ENCODE results near the gene KSR1.
"Not testable (repeated sequence)": the region's sequence is repeated elsewhere in the genome, so short reads cannot be mapped to it uniquely, and the experiment has no call there.

KSR1 gene

GRCh38 chr17:27455236-27455913 is 873 bp upstream of the KSR1 start:
- DNase-seq = no peak

DNA sequence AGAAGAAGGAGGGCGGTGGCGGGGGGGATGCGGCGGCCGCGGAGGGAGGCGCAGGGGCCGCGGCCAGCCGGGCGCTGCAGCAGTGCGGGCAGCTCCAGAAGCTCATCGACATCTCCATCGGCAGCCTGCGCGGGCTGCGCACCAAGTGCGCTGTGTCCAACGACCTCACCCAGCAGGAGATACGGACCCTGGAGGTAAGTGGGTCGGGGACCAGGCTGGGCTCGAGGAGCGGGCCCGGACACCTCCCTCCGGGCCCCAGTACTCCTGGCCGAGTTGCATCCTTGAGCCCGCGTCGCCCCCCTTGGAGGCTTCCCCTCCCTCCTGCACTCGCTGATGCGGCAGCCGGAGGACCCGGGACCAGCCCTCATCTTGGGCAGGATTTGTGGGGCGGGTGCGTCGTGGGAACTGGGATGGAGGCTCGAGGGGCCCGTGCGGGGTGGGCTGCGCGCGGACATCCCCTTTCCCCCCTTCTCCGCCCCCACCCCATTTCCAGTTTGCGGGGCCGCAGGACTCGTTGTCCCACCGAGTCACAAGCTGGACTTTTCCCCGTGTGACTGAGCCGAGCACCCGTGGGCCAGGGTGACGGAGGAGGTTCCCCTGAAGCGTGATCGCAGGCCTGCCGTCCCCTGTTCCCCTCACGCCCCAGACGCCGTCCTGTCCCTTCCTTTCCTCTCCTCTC is 572 bp downstream of the KSR1 start:
- no peak for DNase-seq

DNA sequence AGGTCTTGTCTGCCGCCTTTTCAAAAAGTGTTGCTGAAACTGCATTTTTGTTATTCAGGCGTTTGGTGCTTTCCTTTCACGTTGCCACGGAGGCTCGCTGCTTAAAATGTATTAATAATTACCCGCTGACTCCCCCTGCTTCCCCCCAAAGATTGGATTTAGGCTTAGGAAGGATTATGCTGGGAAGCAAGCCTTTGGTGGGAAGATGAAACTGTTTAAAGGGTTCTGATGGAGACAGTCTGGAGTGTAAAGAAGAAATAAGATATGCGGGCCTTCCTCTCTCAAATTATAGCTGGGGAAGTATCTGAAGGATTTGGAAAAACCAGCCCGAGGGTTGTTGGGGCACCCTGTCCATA is 1.1 kb downstream of the KSR1 start:
- no peak for DNase-seq

DNA sequence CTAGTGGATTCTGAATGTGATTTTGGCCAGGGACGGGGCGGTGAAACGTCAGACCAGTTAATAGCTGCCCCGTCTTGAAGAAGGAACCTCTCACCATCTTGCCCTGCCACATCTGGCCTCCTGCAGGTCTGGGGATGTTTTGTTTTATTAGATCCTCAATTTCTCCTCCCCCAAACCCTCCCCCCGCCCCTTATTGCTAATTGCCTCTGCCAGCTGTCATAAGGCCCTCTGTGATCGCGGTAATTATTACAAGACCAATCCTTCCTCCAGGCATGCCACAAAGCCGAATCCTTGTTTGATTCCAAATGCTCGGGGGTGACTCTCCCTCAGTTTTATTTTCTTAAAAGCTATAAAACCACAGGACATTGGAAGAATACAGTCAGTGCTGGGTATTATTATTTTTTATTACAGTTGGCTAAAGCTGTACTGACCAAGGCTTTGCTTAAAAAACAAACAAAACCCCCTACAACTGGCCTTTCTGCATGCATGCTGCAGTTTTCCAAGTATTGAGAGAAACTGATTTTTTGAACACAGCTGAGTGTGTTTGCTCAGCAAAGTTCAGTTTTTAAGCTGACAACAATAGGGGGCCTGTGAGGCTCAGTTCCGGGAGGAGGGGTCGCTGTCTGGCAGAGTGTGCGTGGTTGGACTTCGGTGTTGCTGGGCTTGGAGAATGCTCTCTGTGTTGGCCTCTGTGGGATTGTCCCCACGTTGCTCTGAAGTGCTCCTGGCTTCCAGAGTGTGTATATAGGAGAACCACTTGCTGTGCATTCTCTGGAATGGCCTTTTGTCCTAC is 1.7 kb downstream of the KSR1 start:
- DNase-seq = peak; percentile 53

DNA sequence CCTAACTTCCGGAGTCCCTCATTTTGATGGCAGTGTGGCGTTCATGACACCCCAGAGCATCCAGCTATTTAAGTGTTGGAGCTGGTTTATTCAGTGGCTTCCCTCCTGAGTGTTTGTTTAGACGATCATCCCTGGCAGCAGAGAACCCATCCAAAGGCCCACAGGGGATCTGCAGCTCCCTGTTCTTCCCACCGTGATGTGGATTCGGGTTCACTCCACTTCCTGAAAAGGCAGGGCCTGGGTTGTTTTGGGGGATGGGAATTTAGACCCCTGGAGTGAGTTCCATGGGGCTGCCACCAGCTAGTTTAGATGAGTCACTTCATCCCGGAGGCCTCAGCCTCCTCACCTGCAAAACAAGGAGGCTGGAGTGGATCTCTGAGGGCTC is 2.3 kb downstream of the KSR1 start:
- no peak for DNase-seq

DNA sequence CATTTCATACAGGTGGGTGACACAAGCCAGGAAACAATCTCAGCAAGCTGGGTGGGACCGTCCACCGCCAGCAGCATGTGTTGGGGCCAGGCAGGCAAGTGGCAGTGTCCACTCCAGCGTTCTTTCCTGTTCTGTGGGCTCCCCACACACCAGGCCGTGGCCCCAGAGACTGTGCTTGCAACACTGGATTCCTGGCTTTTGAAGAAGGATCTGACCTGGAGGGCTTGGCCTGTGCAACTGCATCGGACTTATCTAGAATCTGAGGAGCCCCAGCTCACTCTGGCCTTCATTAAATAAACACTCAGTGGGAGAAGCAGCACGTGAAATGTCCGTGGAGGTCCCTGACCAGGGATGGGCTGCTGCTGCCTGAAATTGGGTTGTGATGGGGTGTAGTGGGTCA is 3.2 kb downstream of the KSR1 start:
- no peak for DNase-seq

DNA sequence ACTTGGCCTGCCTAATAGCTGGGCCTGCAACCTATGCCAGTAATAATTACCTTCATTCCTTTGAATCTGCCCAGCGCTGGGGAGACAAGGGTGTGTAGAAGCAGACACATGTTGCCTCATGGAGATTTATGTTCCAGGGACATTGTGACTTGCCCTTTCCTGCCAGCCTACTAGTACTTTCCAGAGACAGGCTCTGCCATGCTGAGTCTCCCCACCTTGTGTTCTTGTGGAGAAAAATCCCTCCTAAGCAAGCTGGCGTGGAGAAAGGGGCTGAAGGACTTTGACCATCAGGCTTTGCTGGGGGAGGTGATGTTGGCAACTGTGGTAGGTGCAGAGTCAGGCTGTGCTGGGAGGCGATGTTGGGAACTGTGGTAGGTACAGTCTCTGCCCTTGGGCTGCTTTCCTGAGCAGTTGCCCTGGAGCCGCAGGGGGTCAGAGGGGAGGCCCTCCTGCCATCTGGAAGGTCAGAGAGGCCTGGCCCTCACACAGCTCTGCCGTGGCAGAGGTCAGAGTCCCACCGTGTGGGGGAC is 4.0 kb downstream of the KSR1 start:
- DNase-seq = no peak

GRCh38 chr17:27461192-27461859 is 5.1 kb downstream of the KSR1 start:
- DNase-seq = no peak

DNA sequence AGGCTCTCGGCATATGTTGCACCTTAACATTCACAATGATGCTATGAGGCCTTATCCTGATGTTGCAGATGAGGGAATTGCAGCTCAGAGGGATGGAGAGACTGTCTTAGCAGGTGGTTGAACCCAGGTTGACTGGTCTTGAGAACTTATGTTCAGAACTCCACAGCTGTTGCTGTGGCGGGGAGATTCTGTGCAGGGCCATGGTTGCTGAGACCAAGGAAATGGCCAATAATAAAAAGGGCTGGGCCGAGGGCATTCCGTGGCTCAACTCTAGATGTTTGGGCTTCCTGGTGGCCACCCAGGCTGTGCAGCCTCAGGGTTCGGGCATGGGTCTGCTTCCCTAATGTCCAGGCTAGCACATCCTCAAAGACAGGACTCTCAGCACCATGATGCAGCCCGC is 5.9 kb downstream of the KSR1 start:
- DNase-seq = no peak

- DNase-seq = no peak
Measured at GRCh38 chr17:27462714-27463113, 6.5 kb downstream of the KSR1 start.

DNA sequence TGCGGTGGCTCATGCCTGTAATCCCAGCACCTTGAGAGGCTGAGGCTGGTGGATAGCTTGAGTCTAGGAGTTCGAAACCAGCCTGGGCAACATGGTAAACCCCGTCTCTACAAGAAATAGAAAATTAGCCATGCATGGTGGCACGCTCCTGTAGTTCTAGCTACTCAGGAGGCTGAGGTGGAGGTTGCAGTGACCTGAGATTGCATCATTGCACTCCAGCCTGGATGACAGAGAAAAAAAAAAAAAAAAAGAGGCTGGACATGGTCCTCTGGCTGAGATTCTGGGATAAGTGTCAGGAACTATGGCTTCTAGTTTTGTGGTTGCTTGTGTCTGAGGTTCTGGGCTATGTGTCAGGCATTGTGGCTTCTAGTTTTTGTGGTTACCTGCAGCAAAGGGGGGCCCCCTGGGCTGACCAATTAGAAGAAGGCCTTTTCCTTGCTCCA is 7.0 kb downstream of the KSR1 start:
- no peak for DNase-seq

- DNase-seq = not testable (repeated sequence)
Measured at GRCh38 chr17:27464019-27464418, 7.8 kb downstream of the KSR1 start.

GRCh38 chr17:27464431-27464830 is 8.2 kb downstream of the KSR1 start:
- no peak for DNase-seq

- not testable (repeated sequence) for DNase-seq
Measured at GRCh38 chr17:27465875-27466274, 9.6 kb downstream of the KSR1 start.

DNA sequence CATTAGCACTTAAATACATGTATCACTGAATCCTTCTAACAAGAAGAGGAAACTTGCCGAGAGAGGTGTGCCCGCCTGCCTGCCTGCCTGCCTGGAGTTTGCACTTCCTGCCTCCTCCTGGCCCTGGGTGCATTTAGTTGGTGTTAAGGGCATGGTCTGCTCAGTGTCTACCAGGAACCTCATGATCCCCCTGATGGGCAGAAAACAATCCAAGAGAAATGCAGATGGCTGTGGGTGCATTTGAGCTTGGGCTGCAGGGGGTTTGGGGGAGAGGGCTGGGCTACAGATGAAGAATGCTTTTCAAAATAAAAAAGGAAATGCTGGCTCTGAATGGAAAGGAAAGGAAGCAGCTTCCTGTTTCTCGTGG is 10.1 kb downstream of the KSR1 start:
- DNase-seq = no peak

DNA sequence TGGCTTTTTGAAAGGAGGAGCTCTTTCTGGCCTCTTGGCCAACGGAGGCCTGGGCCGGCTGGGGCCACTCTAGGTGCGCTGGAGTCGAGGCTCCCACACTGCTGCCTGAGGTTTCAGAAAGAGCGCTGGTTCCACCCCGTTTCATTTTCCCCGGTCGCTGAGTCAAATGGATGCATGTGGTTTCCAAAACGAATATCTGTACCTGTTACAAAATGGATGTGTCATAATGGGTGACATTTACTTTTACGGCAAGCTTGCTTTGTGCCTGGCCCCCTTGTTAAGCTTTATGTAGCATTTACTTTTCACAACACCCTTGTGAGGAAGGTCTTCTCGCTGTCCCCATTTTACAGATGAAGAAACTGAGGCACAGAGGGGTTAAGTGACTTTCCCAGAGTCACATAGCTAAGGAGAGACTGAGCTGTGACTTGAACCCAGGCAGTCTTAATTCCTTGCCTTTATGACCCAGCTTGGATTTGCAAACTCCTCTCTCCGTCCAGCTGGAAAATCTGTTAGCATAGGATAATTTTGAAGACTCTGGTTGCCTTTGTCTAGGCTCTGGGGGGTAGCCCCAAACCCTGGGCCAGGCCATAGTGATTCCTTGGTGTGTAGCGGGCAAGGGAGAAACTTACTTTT is 10.6 kb downstream of the KSR1 start:
- DNase-seq = no peak

- no peak for DNase-seq
Measured at GRCh38 chr17:27469256-27469655, 13.0 kb downstream of the KSR1 start.

GRCh38 chr17:27471321-27472269 is 15.3 kb downstream of the KSR1 start:
- DNase-seq = no peak

DNA sequence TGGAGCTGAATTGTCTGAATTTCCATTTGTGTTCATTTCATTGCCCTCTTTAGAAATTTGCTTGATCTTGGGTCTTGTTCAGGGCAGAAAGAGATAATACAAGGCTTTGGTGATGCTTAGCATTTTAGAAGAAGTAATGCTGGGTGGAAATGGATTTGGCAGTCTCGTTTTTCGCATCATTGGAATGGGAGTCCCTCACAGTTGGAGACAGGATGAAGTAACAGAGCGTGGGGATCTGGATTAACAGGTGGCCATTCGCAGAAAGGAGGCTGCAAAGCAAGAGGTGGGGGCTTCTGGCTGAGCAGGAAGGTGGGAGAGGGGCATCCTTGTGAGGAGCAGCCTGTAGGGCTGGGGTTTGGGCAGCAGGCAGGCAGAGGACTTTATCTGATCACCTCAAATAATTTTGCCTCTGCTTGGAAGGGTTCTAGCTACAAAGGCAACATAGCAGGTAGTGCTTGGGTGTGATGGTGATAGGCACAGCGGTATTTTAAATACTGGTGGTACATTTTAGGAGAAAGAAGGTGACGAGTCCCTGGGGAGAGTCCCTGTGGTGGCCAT is 17.0 kb downstream of the KSR1 start:
- no peak for DNase-seq

DNA sequence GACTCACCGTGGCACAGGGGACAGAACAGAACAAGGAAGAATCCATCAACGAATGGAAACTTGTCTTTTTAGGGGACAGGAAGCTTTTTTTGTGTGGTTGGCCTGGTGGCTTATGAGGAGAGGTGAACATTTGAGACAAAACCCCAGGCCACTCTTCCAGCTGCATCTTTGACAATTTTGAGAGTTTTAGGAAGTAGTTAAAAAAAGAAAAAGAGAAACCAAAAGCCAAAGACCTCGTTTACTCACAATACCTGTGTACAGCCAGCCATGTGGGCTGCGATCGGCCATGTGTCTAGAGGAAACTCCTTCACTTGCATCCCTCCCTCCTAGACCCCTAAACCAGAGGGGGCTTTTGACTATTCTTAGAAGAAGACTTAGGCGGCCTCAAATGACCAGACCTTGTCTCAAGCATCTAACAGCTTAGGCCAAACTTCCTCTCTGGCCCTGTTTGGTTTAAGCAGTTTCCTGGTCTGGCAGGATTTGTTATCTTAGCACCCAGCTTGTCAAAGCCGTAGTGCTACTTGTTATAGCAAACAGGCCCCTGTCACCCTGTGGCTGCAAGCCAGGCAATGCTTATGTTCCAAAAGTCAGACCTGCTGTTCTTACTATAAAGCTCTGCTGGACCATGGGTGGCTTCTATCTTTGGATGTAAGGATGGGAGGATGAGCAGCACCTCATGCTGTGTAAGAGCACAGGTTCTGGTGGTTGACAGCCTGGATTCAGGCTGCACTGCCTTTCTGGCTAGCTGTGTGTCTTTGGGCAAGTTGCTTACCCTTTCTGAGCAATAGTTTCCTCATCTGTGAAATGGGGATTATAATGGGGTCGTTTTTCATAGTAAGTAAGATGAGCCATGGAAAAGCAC is 17.7 kb downstream of the KSR1 start:
- DNase-seq = no peak

Measured in retina (tissue), 1 donor.